ENCODE results near the gene ARSB.

Gene ARSB

GRCh38 chr5:78751872-78752271 lies 233.2 kb downstream of the ARSB start:
- Histone ChIP-seq H2BK120ac (ENCODE audit: low read depth, low read length) (no peak overlapping the region), H4K91ac (ENCODE audit: low read length) (no peak overlapping the region), H3K4me1 (ENCODE audit: control insufficient read depth, insufficient read depth, low read depth, low read length) (peaks cover 13% of the 10 kb centered on the region), H3K4me3 (ENCODE audit: insufficient read depth in 1 of 2, low read depth in 1 of 2, low read length in 2 of 2) (no peak overlapping the region), H3K18ac (ENCODE audit: low read depth in 1 of 2, low read length in 2 of 2) (no peak overlapping the region), H2BK15ac (ENCODE audit: low read depth, poor library complexity, severe bottlenecking) (peak overlapping the region; percentile 13), H3K9ac (ENCODE audit: low read length) (no peak overlapping the region), H3K36me3 (ENCODE audit: control insufficient read depth in 1 of 2, insufficient read depth in 2 of 2, low read depth in 1 of 2, low read length in 2 of 2) (no peaks in the 10 kb centered on the region), H3K79me1 (replicated peaks; ENCODE audit: low read length, poor library complexity, severe bottlenecking) (no peaks in the 10 kb centered on the region), H3K27me3 (ENCODE audit: control insufficient read depth in 1 of 2, insufficient read depth in 1 of 2, low read length in 2 of 2) (no peaks in the 10 kb centered on the region), H3K23ac (ENCODE audit: low read length in 2 of 2) (no peak overlapping the region), H3K14ac (ENCODE audit: low read length in 2 of 2) (no peak overlapping the region), H2BK12ac (ENCODE audit: low read length in 2 of 2) (peak overlapping the region in 1 of 2 experiments; percentile 6), H4K8ac (ENCODE audit: low read length) (no peak overlapping the region), H3K27ac (ENCODE audit: low read length, poor library complexity, severe bottlenecking) (no peak overlapping the region), H2BK5ac (ENCODE audit: low read depth, low read length, poor library complexity, severe bottlenecking) (no peak overlapping the region), H3K4me2 (ENCODE audit: low read length, poor library complexity, severe bottlenecking) (no peak overlapping the region), H2AFZ (ENCODE audit: low read depth, low read length) (no peak overlapping the region), H3K9me3 (ENCODE audit: control insufficient read depth, low read length) (no peaks in the 10 kb centered on the region), H2AK5ac (ENCODE audit: low read length, severe bottlenecking) (peak overlapping the region; percentile 57), H3K4ac (ENCODE audit: low read depth in 1 of 2, low read length in 2 of 2) (no peak overlapping the region)
- no peak for DNase-seq
- 64% methylated on average over 1 of the region's 1 CpG for WGBS

- H3K9ac ChIP-seq (ENCODE audit: low read length): no peak overlapping the region
- DNase-seq: no peak
- H3K4me3 ChIP-seq (ENCODE audit: insufficient read depth in 1 of 2, low read depth in 1 of 2, low read length in 2 of 2): no peak overlapping the region
These were observed 234.8 kb downstream of the ARSB start for GRCh38 chr5:78750281-78750680.

GRCh38 chr5:78747705-78748359 lies 237.3 kb downstream of the ARSB start:
- no peak overlapping the region for H3K14ac ChIP-seq (ENCODE audit: low read length in 2 of 2)
- H3K4me3 ChIP-seq (ENCODE audit: insufficient read depth in 1 of 2, low read depth in 1 of 2, low read length in 2 of 2): peak overlapping the region in 1 of 2 experiments; percentile 6
- peak; percentile 58 for DNase-seq
- H3K27ac ChIP-seq (ENCODE audit: low read length, poor library complexity, severe bottlenecking): peak overlapping the region; percentile 93
- no peak overlapping the region for H3K4ac ChIP-seq (ENCODE audit: low read depth in 1 of 2, low read length in 2 of 2)
- no peaks in the 10 kb centered on the region for H3K79me1 ChIP-seq (replicated peaks; ENCODE audit: low read length, poor library complexity, severe bottlenecking)
- H2BK12ac ChIP-seq (ENCODE audit: low read length in 2 of 2): no peak overlapping the region
- peaks cover 12% of the 10 kb centered on the region for H3K4me1 ChIP-seq (ENCODE audit: control insufficient read depth, insufficient read depth, low read depth, low read length)
- no peak overlapping the region for H2BK120ac ChIP-seq (ENCODE audit: low read depth, low read length)
- H3K4me2 ChIP-seq (ENCODE audit: low read length, poor library complexity, severe bottlenecking): no peak overlapping the region
- no peak overlapping the region for H2BK15ac ChIP-seq (ENCODE audit: low read depth, poor library complexity, severe bottlenecking)
- no peak overlapping the region for H3K18ac ChIP-seq (ENCODE audit: low read depth in 1 of 2, low read length in 2 of 2)
- 90% methylated on average over 6 of the region's 7 CpGs for whole genome bisulfite sequencing
- no peaks in the 10 kb centered on the region for H3K27me3 ChIP-seq (ENCODE audit: control insufficient read depth in 1 of 2, insufficient read depth in 1 of 2, low read length in 2 of 2)
- no peaks in the 10 kb centered on the region for H3K9me3 ChIP-seq (ENCODE audit: control insufficient read depth, low read length)
- H2AFZ ChIP-seq (ENCODE audit: low read depth, low read length): no peak overlapping the region
- H2AK5ac ChIP-seq (ENCODE audit: low read length, severe bottlenecking): no peak overlapping the region
- H3K36me3 ChIP-seq (ENCODE audit: control insufficient read depth in 1 of 2, insufficient read depth in 2 of 2, low read depth in 1 of 2, low read length in 2 of 2): no peaks in the 10 kb centered on the region
- no peak overlapping the region for H4K8ac ChIP-seq (ENCODE audit: low read length)
- H4K91ac ChIP-seq (ENCODE audit: low read length): no peak overlapping the region
- H3K23ac ChIP-seq (ENCODE audit: low read length in 2 of 2): no peak overlapping the region
- peak overlapping the region; percentile 59 for H3K9ac ChIP-seq (ENCODE audit: low read length)
- peak overlapping the region; percentile 81 for H2BK5ac ChIP-seq (ENCODE audit: low read depth, low read length, poor library complexity, severe bottlenecking)

More at GRCh38 chr5:78750281-78750680, 234.8 kb downstream of the ARSB start:
- 48% methylated on average over 2 of the region's 2 CpGs for WGBS
- Histone ChIP-seq H3K27ac (ENCODE audit: low read length, poor library complexity, severe bottlenecking) (no peak overlapping the region), H4K8ac (ENCODE audit: low read length) (no peak overlapping the region), H2BK12ac (ENCODE audit: low read length in 2 of 2) (no peak overlapping the region), H3K4me2 (ENCODE audit: low read length, poor library complexity, severe bottlenecking) (no peak overlapping the region), H2BK5ac (ENCODE audit: low read depth, low read length, poor library complexity, severe bottlenecking) (no peak overlapping the region), H3K18ac (ENCODE audit: low read depth in 1 of 2, low read length in 2 of 2) (no peak overlapping the region), H2BK15ac (ENCODE audit: low read depth, poor library complexity, severe bottlenecking) (no peak overlapping the region), H3K23ac (ENCODE audit: low read length in 2 of 2) (no peak overlapping the region), H3K27me3 (ENCODE audit: control insufficient read depth in 1 of 2, insufficient read depth in 1 of 2, low read length in 2 of 2) (no peaks in the 10 kb centered on the region), H3K36me3 (ENCODE audit: control insufficient read depth in 1 of 2, insufficient read depth in 2 of 2, low read depth in 1 of 2, low read length in 2 of 2) (no peaks in the 10 kb centered on the region), H2BK120ac (ENCODE audit: low read depth, low read length) (no peak overlapping the region), H3K79me1 (replicated peaks; ENCODE audit: low read length, poor library complexity, severe bottlenecking) (no peaks in the 10 kb centered on the region), H3K14ac (ENCODE audit: low read length in 2 of 2) (no peak overlapping the region), H2AFZ (ENCODE audit: low read depth, low read length) (no peak overlapping the region), H3K9me3 (ENCODE audit: control insufficient read depth, low read length) (no peaks in the 10 kb centered on the region), H3K4ac (ENCODE audit: low read depth in 1 of 2, low read length in 2 of 2) (no peak overlapping the region), H3K4me1 (ENCODE audit: control insufficient read depth, insufficient read depth, low read depth, low read length) (peaks cover 14% of the 10 kb centered on the region), H2AK5ac (ENCODE audit: low read length, severe bottlenecking) (no peak overlapping the region), H4K91ac (ENCODE audit: low read length) (no peak overlapping the region)

- Histone ChIP-seq H2BK5ac (ENCODE audit: low read depth, low read length, poor library complexity, severe bottlenecking) (peak overlapping the region; percentile 31), H4K8ac (ENCODE audit: low read length) (no peak overlapping the region), H3K4me1 (ENCODE audit: control insufficient read depth, insufficient read depth, low read depth, low read length) (peaks cover 12% of the 10 kb centered on the region), H3K27me3 (ENCODE audit: control insufficient read depth in 1 of 2, insufficient read depth in 1 of 2, low read length in 2 of 2) (no peaks in the 10 kb centered on the region), H3K23ac (ENCODE audit: low read length in 2 of 2) (no peak overlapping the region), H3K36me3 (ENCODE audit: control insufficient read depth in 1 of 2, insufficient read depth in 2 of 2, low read depth in 1 of 2, low read length in 2 of 2) (no peaks in the 10 kb centered on the region), H4K91ac (ENCODE audit: low read length) (no peak overlapping the region), H3K4me2 (ENCODE audit: low read length, poor library complexity, severe bottlenecking) (no peak overlapping the region), H2AK5ac (ENCODE audit: low read length, severe bottlenecking) (peak overlapping the region; percentile 94), H3K9me3 (ENCODE audit: control insufficient read depth, low read length) (no peaks in the 10 kb centered on the region), H2AFZ (ENCODE audit: low read depth, low read length) (no peak overlapping the region), H2BK12ac (ENCODE audit: low read length in 2 of 2) (no peak overlapping the region), H2BK120ac (ENCODE audit: low read depth, low read length) (no peak overlapping the region), H3K14ac (ENCODE audit: low read length in 2 of 2) (no peak overlapping the region), H3K4ac (ENCODE audit: low read depth in 1 of 2, low read length in 2 of 2) (no peak overlapping the region), H3K9ac (ENCODE audit: low read length) (peak overlapping the region; percentile 59), H3K18ac (ENCODE audit: low read depth in 1 of 2, low read length in 2 of 2) (no peak overlapping the region), H3K27ac (ENCODE audit: low read length, poor library complexity, severe bottlenecking) (peak overlapping the region; percentile 93), H2BK15ac (ENCODE audit: low read depth, poor library complexity, severe bottlenecking) (no peak overlapping the region), H3K79me1 (replicated peaks; ENCODE audit: low read length, poor library complexity, severe bottlenecking) (no peaks in the 10 kb centered on the region), H3K4me3 (ENCODE audit: insufficient read depth in 1 of 2, low read depth in 1 of 2, low read length in 2 of 2) (peak overlapping the region in 1 of 2 experiments; percentile 8)
- WGBS: 72% methylated on average over 10 of the region's 10 CpGs
- DNase-seq: no peak
These were observed 238.1 kb downstream of the ARSB start for GRCh38 chr5:78747055-78747454.
